GM19351 (cell line): ENCODE data around the gene HOXC12.

Source experiments
- ATAC-seq: cut with Tn5 transposase; IDR thresholded peaks from one replicate; pipeline ENCODE4 v1.9.1; 2021; ENCODE audit warnings: mild to moderate bottlenecking, moderate library complexity; ENCODE audit not compliant: unreplicated experiment

Gene HOXC12

DNA sequence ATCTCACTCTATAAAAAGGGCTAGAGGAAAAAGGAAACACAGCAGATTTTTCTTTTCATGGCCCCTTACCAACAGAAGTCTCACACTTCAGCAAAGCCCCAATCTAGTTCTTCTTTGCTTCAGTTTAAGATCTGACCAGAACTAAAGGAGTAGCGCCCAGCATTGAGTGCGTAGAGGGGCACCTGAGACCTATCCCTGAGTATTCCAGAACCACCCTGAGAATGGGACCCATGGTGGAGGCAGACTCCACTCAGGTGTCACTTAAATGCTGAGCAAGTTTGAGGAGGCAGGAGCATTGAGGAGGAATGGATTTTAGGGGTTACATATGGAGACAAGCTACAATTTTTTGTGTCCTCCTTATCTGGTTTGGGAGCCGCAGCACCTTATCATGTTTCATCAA lies 16.4 kb downstream of the HOXC12 start:
- no peak for ATAC-seq

DNA sequence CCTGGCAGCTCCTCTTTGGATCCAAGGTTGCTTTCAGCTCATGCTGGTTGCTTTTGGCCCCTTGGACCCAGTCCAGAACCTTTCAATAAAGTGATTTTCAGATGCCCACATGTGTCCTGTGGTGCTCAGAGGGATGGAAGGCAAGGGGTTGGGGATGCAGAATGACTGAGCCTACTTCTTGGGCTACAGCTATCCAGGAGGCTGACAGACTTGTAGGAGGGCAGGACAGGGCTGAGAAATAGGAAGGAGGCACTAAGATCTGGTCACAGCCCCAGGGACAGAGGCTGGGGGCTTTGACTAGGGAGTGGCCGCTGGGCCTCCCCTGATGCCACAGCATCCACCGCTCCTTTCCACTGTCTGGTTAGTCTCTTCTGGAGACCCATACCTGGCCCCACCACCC lies 17.0 kb downstream of the HOXC12 start:
- no peak for ATAC-seq

DNA sequence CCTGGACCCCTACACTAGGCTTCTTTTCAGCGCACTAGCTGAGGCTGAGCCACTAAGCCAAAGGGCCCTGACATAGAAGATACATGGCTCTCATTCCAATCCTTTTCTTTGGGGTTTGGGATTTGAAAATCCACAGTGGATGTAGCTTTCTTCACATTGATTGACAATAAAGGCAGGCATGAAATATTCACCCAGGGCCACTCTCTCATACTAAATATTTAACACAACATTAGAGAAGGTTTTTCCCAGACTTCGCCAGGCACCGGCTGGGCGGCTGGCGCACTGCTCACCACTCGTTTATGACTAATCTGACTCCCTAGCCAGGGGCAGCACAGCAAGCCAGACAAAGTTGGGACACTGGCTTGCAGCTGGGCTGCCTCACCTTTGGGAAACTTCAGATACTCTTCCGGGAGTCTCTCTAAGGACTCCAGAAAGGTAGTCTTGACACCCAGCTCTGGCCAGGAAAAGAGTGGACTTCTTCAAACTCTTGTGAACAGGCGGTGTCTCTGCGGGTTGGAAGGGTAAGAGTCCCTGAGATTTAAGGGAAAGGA lies 17.5 kb downstream of the HOXC12 start:
- ATAC-seq, result no peak

DNA sequence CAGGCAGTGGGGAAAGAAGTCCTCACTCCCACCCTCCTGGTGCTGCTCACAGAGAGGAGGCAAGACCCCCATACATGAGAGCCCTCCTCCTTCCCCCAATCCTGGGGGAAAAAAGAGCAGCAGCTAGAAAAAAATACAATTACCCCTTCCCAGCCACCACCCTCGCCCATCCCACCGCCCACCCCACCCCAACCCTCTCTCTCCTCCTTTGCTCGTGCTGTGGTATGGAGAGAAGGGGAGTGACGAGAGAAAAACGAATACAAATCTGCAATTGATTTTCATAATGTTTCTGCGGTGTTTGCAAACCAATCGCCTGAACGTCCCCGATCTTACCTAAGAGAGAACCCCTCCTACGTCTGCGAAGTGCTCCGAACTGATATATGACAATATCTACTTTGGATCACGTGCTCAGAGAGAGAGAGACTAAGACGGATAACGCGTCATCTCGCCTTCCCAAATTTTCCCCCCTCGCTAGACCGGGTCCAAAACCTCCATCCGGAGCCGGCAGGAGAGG lies 18.1 kb downstream of the HOXC12 start, which contains the start of gene HOXC11:
HOXC11 (plus strand) TSS at position 405 of the 514 bp plus-strand sequence. CDS start 116 bp downstream, outside the sequence.
- no peak for ATAC-seq

DNA sequence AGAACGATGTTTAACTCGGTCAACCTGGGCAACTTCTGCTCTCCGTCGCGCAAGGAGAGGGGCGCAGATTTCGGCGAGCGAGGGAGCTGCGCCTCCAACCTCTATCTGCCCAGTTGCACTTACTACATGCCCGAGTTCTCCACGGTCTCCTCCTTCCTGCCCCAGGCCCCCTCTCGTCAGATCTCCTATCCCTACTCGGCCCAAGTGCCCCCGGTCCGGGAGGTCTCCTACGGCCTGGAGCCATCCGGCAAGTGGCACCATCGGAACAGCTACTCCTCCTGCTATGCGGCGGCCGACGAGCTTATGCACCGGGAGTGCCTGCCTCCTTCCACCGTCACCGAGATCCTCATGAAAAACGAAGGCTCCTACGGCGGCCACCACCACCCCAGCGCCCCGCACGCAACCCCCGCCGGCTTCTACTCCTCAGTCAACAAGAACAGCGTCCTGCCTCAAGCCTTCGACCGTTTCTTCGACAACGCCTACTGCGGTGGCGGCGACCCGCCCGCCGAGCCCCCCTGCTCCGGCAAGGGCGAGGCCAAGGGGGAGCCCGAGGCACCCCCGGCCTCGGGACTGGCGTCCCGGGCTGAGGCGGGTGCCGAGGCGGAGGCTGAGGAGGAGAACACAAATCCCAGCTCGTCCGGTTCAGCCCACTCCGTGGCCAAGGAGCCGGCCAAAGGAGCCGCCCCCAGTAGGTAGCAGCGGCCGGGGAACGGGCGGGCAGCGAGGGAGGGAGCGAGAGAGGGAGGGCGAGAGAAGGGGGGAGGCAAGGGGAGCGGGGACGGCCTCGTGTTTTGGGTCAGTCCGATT lies 18.7 kb downstream of the HOXC12 start:
- no peak for ATAC-seq

DNA sequence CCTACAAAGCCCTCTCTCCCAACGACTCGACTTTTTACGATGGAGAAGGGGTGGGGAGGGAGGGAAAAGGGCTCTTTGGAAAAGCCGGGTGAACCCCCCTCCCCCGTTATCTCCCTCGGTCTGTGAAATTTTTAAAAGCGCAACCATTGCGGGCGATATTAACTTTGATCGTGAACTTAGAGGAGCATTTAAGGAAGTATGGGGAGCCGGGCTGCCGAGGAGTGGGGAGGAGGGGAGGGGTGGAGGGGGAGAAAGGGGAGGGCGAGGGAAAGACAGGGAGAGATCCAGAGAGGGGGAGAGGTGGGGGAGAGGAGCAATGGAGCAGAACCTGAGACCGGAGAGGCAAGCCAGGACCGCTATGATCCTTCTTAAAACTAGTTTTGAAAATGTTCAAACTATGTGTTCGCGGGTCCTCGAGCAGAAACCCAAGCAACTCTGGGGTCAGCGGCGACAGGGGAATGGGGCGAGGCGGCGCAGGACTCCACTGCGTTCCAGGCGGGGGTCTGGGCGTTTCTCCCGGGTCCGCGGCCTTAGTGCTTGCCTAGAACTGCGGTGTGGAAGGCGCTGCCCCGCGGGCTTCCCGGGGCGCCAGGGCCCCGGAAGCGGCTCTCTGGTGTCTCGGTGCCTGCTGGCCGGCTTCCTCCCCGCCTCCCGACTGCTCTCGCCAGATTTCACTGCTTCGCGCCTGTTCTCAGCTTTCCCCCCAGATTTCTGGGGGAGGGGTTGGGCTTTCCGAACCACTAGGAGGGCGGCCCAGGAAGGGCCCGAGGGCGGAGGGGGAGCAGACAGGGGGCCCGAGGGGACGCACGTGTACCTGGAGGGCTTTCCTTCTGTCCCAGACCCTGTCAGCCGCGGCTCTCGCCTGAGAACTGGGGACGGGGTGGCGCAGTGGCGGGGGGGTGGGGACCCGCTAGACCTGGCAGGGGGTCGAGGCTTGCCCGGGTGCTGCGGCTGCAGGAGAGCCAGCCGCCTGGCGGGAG lies 19.7 kb downstream of the HOXC12 start, which contains the start of gene HOTAIR:
HOTAIR (minus strand) TSS at position 871 of the 980 bp plus-strand sequence.
- no peak for ATAC-seq

DNA sequence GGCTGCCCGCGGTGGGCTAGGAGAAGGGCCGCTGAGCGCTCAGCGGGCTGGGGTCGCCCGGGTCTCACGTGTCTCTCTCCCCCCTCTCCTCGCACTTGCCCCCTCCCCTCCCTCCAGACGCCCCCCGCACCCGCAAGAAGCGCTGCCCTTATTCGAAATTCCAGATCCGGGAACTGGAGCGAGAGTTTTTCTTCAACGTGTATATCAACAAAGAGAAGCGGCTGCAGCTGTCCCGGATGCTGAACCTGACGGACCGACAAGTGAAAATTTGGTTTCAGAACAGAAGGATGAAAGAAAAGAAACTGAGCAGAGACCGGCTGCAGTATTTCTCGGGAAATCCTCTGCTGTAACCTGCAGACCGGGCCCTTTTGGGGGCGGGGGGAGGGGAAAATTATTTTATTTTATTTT lies 20.4 kb downstream of the HOXC12 start:
- no peak for ATAC-seq

DNA sequence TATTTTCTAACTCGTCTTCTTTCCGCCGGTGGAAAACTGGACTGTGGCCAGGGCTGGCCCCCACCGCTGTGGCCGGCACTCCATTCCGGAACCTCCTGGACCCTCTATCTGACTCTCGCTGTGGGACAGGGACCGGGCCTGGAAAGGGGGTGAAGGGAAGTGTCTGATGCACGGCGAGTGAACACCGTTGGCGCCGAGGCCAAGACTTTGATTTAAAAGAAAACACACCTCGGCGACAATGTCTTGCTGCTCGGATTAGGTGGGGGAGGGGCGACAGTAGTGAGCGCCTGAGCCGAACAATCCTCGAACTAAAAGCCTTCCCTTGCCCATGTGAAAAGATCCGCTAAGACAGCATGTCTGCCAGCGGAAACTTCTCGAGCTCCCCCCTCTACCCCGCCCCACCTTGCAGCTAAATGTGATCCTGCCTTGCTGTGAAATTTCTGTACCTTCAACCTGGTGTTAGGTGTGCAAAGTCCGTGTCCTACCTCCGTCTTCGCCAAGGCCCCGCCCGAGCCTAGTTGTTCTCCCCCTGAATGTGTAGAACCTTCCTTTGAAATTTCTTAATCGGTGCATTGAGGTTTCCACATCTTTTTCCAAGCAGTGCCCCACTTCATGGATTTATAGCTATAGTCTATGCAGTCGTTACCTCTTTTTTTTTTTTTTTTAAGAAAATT lies 20.9 kb downstream of the HOXC12 start:
- ATAC-seq, result no peak

DNA sequence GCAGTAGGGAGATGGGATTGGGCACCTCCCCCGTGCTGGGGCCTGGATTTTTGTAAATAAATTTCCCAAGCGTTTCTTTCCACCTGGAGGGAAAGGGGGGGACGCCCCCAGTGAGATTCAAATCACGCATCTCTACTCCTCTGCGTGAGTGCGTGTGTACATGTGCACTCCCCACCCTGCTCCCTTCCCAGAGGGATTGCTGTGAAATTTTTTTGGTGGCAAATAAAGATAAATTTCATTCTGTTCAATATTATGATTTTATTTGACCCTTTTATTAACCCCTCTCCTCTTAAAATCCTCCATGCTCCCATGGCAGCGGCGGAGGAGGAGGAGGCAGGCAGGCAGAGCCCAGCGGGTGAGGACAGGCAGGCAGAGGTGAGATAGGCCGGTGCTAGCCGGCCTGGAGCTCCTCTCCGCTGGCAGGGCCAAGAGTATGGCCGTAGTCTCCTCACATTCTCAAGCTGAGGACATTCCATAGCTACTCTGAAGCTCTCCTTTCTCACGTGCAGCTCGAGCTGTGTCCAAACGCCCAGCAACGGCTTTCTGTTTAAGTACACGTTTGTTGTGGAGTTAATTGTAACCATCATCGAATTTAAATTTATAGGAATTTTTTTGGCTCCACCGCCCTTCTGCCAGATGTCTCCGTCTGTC lies 21.6 kb downstream of the HOXC12 start:
- no peak for ATAC-seq

DNA sequence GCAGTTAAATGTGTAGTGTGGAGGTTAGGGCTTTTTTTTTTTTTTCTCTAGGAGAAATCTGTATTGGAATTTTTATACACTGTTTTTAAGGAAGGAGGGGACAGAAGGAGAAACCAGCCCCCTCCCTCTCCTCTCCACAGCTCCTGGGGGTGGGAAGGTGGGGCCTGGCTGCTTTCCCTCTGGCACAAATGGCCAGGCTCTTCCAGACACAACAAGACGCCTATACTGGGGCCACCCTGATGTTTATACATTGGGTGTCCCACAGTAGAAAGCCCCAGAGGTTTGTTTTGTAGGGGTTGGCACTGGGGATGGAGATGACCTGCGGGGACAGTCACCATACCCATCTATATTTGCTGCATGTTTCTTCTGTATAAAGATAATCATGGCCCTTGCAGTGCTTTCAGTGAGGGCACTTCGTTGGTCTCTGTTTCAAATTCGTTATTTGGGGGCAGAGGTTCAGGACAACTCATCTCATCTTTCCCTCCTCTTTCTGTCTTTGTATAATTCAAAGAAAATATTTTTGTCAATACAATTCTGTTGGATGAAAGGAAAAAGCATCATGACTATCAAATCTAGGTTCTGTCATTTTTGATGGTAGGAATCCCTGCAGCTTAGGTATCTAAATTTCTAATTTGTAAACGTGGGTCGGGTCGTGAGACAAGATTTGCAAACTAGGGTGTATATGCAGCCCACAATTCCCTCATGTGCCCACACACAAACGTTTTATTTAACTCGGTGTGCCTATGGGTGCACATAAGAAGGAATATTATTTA lies 22.3 kb downstream of the HOXC12 start:
- ATAC-seq, result no peak

DNA sequence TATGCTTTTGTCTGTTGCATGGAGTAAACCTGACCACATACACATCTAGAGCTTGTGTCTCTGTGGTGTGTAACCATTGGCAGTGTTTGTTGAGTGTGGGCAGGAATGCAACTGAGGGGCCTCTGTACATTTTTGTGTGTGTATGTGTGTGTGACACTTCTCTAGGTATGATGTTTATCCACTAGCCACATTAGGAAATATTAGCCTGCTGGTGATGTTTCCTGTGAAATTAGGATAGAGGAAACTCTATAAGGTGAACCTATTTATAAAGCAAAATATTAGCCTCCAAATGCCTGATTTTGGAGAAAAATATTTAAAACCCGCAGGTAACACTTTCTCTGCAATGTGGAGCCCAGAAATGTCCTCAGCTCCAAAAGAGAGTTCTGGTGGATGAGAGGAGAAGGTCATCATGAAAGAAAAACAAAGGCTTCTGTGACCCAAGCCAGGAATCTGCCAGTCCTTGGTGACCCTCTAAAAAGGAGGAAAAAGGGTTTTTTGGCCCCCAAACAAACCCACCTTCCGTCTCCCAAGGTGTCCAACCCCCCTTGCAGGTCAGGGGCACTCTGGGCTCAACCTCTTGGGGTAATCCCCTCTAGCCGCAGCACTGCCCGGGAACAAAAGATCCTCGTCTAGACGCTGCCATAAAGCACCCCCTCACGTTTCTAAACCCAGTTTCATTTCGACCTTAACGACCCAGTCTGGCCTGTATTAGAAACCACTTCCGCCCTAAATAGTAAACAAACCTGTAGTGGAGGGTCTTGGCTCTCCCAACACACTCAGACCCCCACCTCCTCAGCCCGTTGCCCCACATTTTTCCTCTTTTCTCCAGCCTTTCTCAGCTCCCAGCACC lies 23.1 kb downstream of the HOXC12 start:
- no peak for ATAC-seq

DNA sequence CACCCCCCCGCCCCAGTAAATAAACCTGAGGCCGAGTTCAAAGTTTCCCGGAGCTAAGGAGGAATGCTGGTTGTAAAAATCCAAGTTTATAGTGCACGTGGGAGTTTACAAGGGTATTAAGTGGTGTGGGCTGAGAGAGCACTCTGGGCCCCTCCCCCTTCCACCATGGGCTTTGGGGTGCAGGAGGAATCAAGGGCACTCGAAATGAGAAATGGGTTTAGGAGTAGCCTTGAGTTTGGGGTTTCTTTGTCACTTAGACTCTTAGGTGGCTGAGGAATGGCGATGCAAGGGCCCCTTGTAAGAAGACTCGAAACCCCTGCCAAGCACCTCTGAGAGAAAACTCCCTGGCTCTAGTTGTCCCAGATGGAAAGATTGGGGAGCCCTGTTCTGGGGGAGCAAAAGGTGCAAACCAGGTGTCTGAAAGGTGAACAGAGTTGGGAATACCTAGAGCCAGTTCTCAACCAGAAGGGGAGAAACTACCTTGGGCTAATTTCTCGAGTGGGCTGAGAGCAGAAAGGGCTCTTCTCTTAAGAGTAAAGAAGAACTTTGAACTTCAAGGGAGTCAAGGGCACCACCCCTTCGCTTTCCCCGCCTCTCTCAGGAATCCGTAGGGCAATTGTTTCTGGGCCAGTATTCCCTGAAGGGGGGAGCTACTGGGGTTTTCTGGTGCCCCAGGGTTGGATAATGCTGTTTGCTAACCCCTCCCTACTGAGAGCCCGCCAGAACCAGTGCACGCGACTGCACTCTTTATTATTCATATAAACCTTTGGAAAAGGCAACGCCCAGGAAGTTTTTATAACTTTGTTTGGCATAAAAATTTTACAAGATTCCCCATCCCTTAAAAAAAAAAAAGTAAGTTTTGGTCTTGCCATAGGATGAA lies 24.0 kb downstream of the HOXC12 start:
- no peak for ATAC-seq

DNA sequence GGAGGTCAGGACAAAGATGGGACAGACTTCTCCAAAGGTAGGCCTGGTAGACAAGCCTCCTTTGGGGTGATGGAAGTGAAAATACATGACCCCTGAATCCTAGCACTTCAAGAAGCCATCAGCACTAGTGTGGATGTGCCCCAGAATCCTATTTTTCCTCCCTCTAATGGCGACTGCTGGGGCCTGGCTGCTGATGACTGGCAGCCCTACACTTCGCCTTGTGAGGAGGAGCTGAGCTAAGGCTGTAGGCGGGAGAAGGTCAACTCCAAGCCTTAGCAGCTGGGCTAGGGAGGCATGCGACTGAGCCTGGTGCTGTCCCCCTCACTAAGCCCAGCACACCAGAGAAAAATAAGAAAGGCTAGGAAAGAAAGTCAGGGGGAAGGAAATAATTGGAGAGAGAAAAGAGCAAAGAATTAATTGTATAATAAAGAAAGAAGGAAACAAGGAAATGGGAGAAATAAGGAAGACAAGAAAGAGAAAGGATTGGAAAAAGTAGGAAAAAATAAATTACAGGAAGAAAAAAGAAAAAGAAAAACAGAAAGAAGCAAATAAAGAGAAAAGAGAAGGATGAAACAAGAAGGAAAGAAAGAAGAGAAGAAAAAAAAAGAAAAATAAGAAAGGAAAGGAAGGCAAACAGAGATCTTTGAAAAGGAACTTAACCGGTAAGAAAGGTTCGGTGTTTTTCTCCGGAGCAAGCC lies 25.6 kb downstream of the HOXC12 start:
- ATAC-seq, result no peak

DNA sequence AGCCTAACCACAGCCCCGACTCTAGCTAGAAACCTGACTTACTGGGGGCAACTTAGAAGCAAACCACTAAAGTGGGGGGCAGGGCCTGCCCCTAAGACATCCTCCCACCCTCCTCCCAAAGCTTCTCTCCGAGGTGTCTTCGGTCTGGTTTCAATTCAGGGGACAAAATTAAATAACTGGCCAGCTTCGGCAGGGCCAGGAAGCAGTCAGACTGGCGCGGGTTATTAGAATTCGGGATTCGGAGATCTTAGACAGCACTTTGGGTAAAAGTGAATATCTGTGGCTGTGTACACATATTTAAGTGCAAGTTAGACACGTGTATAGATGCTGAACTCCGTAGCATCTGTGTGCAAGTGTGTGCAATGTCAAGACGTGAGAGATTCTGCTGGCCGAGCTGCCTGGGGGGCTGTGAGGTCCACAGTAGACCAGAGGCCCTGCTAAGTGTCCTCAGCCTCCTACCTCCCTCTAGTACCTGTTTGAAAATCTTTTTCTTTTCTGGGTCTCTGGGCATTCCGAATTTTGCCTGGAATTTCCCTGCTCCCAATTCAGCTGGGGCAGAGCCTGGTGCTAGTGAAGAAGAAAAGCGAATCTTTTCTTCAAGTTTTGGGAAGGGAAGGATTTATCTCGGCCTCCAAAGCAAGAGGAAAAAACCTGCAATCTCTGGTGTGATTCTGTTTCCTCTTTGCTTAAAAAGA lies 26.2 kb downstream of the HOXC12 start:
- ATAC-seq, result no peak

DNA sequence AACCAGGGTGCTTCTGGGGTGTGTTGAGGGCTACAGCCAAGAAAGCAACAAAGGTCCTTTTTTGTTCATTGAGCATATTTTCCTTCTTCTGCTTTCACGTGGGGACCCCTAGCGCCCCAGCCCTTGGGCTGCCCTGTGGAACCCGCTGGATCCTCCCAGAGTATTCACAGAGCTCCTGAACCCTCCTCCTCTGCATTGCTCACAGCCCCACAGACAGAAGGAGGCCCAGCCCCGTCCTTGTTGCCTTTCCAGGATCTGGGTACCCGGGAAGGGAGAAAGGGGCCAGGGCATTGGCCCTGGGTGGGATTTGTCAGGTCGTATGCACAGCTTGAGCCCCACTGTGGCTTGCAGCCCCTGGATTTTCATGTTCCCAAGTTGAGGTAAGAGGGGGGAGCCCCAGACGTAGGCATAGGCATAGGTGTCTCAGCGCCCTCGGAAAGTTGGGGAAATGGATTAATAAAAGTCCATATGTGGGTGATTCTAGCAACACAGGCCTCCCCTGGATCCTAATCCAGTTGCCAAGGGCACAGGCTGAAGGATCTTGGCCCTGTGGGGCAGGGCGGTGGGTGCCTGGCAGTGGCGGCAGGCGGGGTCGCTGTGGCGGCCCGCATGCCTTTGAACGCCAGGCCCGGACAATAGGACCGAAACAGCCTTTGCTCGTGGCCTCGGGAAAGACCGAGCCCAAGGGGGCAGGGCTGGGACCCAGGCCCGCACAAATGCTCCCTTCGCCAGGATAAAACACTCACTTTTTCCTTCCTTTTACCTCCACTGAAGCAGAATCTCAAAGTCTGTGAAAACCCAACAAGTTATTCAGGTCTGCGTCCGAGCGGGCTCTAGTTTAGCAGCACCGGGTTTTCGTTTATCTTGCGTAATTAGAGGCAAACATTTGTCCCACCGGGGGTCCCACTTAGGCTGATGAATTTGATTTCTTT lies 27.2 kb downstream of the HOXC12 start:
- no peak for ATAC-seq
